ENCODE results near the gene HLA-C. TPM values are rescaled to one million over a fixed set of nuclear protein-coding genes. Genes with fewer than 3 reads are reported as not detected.
A peak's percentile ranks its signal among the peaks of the same experiment; 100 is the strongest.
"Not testable (repeated sequence)": the region's sequence is repeated elsewhere in the genome, so short reads cannot be mapped to it uniquely, and the experiment has no call there.

The HLA-C gene
- polyA plus RNA-seq, 6 donors from 2014 or later, result 882 to 1,808 (median 1,469) TPM

GRCh38 chr6:31293343-31293742 is 21.5 kb upstream of the HLA-C start:
- H3K36me3 Mint-ChIP-seq, result peaks cover 7 to 10% of the 10 kb centered on the region in 2 donors
- H3K4me3 Mint-ChIP-seq, result no peak overlapping the region
- H3K9me3 Mint-ChIP-seq, result peaks cover 0 to 10% (median 4%) of the 10 kb centered on the region in 7 donors
- H3K27me3 Mint-ChIP-seq, result peaks cover 34 to 53% (median 42%) of the 10 kb centered on the region in 3 donors
- ATAC-seq (ENCODE audit: low read depth in 2 of 2), result no peak
- no peaks in the 10 kb centered on the region for H3K4me1 Mint-ChIP-seq
- DNase-seq, result no peak
- no peak overlapping the region for H3K27ac Mint-ChIP-seq

- Mint-ChIP-seq H3K27me3 (peaks cover 18 to 38% (median 36%) of the 10 kb centered on the region in 3 donors), H3K4me1 (no peaks in the 10 kb centered on the region), H3K4me3 (no peak overlapping the region), H3K9me3 (no peaks in the 10 kb centered on the region), H3K27ac (no peak overlapping the region), H3K36me3 (peaks cover 0 to 7% of the 10 kb centered on the region in 2 donors)
- ATAC-seq (ENCODE audit: low read depth in 2 of 2) (no peak), DNase-seq (no peak)
Measured at GRCh38 chr6:31289788-31290187, 17.9 kb upstream of the HLA-C start.

- H3K27ac Mint-ChIP-seq, result no peak overlapping the region
- H3K27me3 Mint-ChIP-seq, result peaks cover 14 to 34% (median 29%) of the 10 kb centered on the region in 3 donors
- H3K9me3 Mint-ChIP-seq, result peaks cover 0 to 5% (median 0%) of the 10 kb centered on the region in 7 donors
- H3K4me3 Mint-ChIP-seq, result no peak overlapping the region
- H3K4me1 Mint-ChIP-seq, result no peaks in the 10 kb centered on the region
- DNase-seq (no peak), ATAC-seq (ENCODE audit: low read depth in 2 of 2) (no peak)
- H3K36me3 Mint-ChIP-seq, result peaks cover 0 to 7% of the 10 kb centered on the region in 2 donors
Measured at GRCh38 chr6:31287619-31288018, 15.7 kb upstream of the HLA-C start.

- H3K27ac Mint-ChIP-seq, result no peak overlapping the region
- peaks cover 0 to 19% (median 4%) of the 10 kb centered on the region in 7 donors for H3K9me3 Mint-ChIP-seq
- H3K27me3 Mint-ChIP-seq, result peaks cover 8 to 26% (median 13%) of the 10 kb centered on the region in 3 donors
- DNase-seq, result no peak
- no peaks in the 10 kb centered on the region for H3K4me1 Mint-ChIP-seq
- peaks cover 0 to 7% of the 10 kb centered on the region in 2 donors for H3K36me3 Mint-ChIP-seq
- no peak overlapping the region for H3K4me3 Mint-ChIP-seq
- no peak for ATAC-seq (ENCODE audit: low read depth in 2 of 2)
Measured at GRCh38 chr6:31285982-31286381, 14.1 kb upstream of the HLA-C start.

- no peak overlapping the region for H3K27ac Mint-ChIP-seq
- no peak for ATAC-seq (ENCODE audit: low read depth in 2 of 2)
Measured at GRCh38 chr6:31285486-31285885, 13.6 kb upstream of the HLA-C start.

GRCh38 chr6:31279647-31280046 is 7.8 kb upstream of the HLA-C start:
- not testable (repeated sequence) for DNase-seq; H3K4me1 Mint-ChIP-seq; H3K4me3 Mint-ChIP-seq; ATAC-seq (ENCODE audit: low read depth in 2 of 2)
- H3K36me3 Mint-ChIP-seq, result peaks cover 0 to 15% of the 10 kb centered on the region in 2 donors
- peaks cover 3 to 27% (median 16%) of the 10 kb centered on the region in 3 donors for H3K27me3 Mint-ChIP-seq
- peak overlapping the region in 2 of 6 donors; percentile 24 to 69 for H3K27ac Mint-ChIP-seq
- H3K9me3 Mint-ChIP-seq, result peaks cover 0 to 23% (median 5%) of the 10 kb centered on the region in 7 donors

More at GRCh38 chr6:31285486-31285885, 13.6 kb upstream of the HLA-C start:
- DNase-seq, result no peak
- Mint-ChIP-seq H3K36me3 (peaks cover 0 to 7% of the 10 kb centered on the region in 2 donors), H3K4me3 (no peak overlapping the region), H3K27me3 (peaks cover 8 to 26% (median 10%) of the 10 kb centered on the region in 3 donors), H3K4me1 (no peaks in the 10 kb centered on the region), H3K9me3 (peaks cover 0 to 23% (median 4%) of the 10 kb centered on the region in 7 donors)

GRCh38 chr6:31272836-31273626 is 1.1 kb upstream of the HLA-C start:
- Mint-ChIP-seq H3K36me3 (peaks cover 14 to 17% of the 10 kb centered on the region in 2 donors), H3K27ac (peak overlapping the region; percentile 99 to 100 (median 100)), H3K9me3 (peaks cover 0 to 4% (median 0%) of the 10 kb centered on the region in 7 donors), H3K27me3 (peaks cover 0 to 16% (median 5%) of the 10 kb centered on the region in 3 donors), H3K4me1 (peaks cover 40 to 54% (median 52%) of the 10 kb centered on the region in 3 donors), H3K4me3 (peak overlapping the region; percentile 90 to 99 (median 96))
- DNase-seq (no peak), ATAC-seq (ENCODE audit: low read depth in 2 of 2) (no peak)

GRCh38 chr6:31272436-31272835 is 544 bp upstream of the HLA-C start:
- Mint-ChIP-seq H3K4me3 (peak overlapping the region; percentile 90 to 99 (median 96)), H3K27me3 (peaks cover 0 to 16% (median 5%) of the 10 kb centered on the region in 3 donors), H3K4me1 (peaks cover 46 to 60% (median 58%) of the 10 kb centered on the region in 3 donors), H3K27ac (peak overlapping the region; percentile 99 to 100 (median 100)), H3K36me3 (peaks cover 20 to 23% of the 10 kb centered on the region in 2 donors), H3K9me3 (peaks cover 0 to 4% (median 0%) of the 10 kb centered on the region in 7 donors)
- DNase-seq (no peak), ATAC-seq (ENCODE audit: low read depth in 2 of 2) (peak; percentile 4 to 6)

- Mint-ChIP-seq H3K9me3 (peaks cover 0 to 4% (median 0%) of the 10 kb centered on the region in 7 donors), H3K4me3 (peak overlapping the region; percentile 90 to 99 (median 96)), H3K27me3 (peaks cover 0 to 8% (median 0%) of the 10 kb centered on the region in 3 donors), H3K36me3 (peaks cover 18 to 20% of the 10 kb centered on the region in 2 donors), H3K4me1 (peaks cover 53 to 70% (median 63%) of the 10 kb centered on the region in 3 donors), H3K27ac (peak overlapping the region; percentile 91 to 100 (median 100))
- DNase-seq (peak; percentile 71), ATAC-seq (ENCODE audit: low read depth in 2 of 2) (peak; percentile 34)
Measured at GRCh38 chr6:31270788-31271640, 878 bp downstream of the HLA-C start.

- Mint-ChIP-seq H3K4me1 (peaks cover 48 to 63% (median 54%) of the 10 kb centered on the region in 3 donors), H3K36me3 (peaks cover 13 to 20% of the 10 kb centered on the region in 2 donors), H3K4me3 (peak overlapping the region; percentile 66 to 99 (median 92)), H3K9me3 (peaks cover 1 to 15% (median 7%) of the 10 kb centered on the region in 7 donors), H3K27me3 (no peaks in the 10 kb centered on the region), H3K27ac (peak overlapping the region; percentile 49 to 99 (median 86))
- ATAC-seq (ENCODE audit: low read depth in 2 of 2), result no peak
- DNase-seq, result no peak
Measured at GRCh38 chr6:31268836-31269235, 3.1 kb downstream of the HLA-C start.

- H3K36me3 Mint-ChIP-seq, result peaks cover 14 to 20% of the 10 kb centered on the region in 2 donors
- H3K27ac Mint-ChIP-seq, result peak overlapping the region in 4 of 6 donors; percentile 12 to 99 (median 56)
- ATAC-seq (ENCODE audit: low read depth in 2 of 2) (no peak), DNase-seq (no peak)
- H3K27me3 Mint-ChIP-seq, result no peaks in the 10 kb centered on the region
- peak overlapping the region; percentile 36 to 99 (median 78) for H3K4me3 Mint-ChIP-seq
- H3K9me3 Mint-ChIP-seq, result peaks cover 2 to 20% (median 10%) of the 10 kb centered on the region in 7 donors
- H3K4me1 Mint-ChIP-seq, result peaks cover 46 to 58% (median 50%) of the 10 kb centered on the region in 3 donors
Measured at GRCh38 chr6:31268369-31268765, 3.5 kb downstream of the HLA-C start.

- no peak for ATAC-seq (ENCODE audit: low read depth in 2 of 2)
- Mint-ChIP-seq H3K27ac (peak overlapping the region; percentile 21 to 99 (median 80)), H3K27me3 (no peaks in the 10 kb centered on the region), H3K4me3 (peak overlapping the region; percentile 3 to 99 (median 59)), H3K9me3 (peaks cover 0 to 25% (median 15%) of the 10 kb centered on the region in 7 donors), H3K4me1 (peaks cover 41 to 52% (median 44%) of the 10 kb centered on the region in 3 donors), H3K36me3 (peaks cover 20% of the 10 kb centered on the region in 2 donors)
- DNase-seq, result no peak
Measured at GRCh38 chr6:31267651-31268368, 4.1 kb downstream of the HLA-C start.

Measured in naive B cell (primary cell).